GM12801 (cell line): ENCODE results near the gene ARPP21.

Source experiments
- TF ChIP-seq, protein P1 (sequence below): IDR thresholded peaks from one replicate; pipeline ENCODE4 v1.5.1; 2011; ENCODE audit warnings: control low read depth; ENCODE audit not compliant: insufficient read length; ENCODE audit errors: extremely low read depth

ARPP21 gene

DNA sequence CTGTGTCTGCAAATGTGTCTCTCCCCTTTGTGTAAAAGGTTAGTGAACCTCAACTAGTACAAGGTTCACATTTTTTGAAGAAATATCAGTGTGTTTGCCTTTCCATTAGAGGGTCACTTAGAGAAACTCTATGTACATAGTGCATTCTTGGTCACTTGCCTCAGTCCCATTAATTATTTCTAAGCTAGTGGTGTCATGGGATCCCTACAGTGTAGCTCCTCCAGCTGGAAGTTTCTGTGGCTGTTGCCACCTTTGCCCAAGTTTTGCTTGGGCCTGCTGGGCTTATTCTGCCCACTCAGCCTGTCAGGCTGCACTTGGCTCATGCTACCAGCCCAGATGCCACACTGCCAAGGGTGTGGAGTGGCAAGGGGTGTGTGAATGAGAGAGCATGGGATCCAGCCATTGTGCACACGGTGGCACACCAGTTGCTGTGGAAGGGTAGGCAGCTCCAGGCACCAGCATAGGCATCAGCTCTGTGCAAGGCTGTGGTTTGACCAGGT is 161.7 kb downstream of the ARPP21 start:
- TF ChIP-seq, protein P1, sequence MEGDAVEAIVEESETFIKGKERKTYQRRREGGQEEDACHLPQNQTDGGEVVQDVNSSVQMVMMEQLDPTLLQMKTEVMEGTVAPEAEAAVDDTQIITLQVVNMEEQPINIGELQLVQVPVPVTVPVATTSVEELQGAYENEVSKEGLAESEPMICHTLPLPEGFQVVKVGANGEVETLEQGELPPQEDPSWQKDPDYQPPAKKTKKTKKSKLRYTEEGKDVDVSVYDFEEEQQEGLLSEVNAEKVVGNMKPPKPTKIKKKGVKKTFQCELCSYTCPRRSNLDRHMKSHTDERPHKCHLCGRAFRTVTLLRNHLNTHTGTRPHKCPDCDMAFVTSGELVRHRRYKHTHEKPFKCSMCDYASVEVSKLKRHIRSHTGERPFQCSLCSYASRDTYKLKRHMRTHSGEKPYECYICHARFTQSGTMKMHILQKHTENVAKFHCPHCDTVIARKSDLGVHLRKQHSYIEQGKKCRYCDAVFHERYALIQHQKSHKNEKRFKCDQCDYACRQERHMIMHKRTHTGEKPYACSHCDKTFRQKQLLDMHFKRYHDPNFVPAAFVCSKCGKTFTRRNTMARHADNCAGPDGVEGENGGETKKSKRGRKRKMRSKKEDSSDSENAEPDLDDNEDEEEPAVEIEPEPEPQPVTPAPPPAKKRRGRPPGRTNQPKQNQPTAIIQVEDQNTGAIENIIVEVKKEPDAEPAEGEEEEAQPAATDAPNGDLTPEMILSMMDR = no peak

DNA sequence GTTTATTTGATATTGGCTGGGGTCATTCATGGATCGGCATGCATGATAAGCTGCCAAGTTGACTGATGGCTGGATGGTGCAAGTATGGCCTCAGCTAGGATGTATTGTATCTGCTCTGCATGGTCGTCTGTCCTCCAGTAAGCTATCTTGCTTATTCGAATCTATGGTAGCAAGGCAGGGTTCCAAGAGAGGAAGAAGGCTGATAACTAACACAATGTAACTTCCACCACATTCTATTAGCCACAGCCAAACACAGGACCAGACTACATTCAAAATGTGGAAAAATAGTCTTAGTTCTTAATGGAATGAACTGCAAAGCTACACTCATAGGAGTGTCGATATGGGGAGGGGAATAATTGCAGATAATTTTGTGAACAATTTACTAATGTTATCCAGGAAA is 175.2 kb downstream of the ARPP21 start:
- TF ChIP-seq, protein P1 = no peak

DNA sequence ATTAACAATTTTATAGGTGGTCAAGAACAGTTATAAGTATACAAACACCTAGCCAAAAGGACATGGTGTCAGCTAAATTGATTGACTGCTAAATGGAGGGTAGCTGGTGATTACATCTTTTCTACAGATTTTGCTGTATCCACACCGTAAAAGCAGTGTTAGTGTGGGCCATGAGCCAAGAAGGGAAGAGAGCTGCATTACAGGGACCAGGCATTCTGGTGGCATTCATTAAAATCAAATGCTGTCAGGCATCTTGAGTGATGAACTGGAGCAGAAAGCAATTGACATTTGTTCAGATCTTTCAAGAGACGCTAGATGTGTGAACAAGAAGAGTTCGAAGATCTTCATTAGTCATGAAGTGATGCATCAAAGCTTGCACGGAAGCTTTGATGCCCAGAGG is 177.9 kb downstream of the ARPP21 start:
- TF ChIP-seq, protein P1 = no peak

DNA sequence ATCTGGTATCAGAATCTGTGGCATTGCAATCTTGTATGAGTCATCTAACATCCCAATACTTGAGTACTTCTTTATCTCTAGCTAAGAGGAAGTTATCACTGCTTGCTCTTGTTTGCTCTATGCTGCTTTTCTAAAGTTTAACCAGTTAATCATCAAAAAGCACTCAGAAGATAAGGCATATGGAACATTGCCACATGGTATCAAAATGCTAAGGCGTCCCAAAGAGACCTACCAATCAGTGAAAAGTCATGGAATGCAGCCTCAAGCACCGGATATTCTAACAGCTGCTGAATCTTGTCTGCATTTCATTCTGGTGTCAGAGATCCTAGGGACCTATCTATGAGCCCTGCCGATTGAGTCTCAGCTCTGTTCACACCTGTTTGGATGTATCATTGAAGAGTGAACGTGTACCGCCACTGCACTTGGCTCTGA is 192.8 kb downstream of the ARPP21 start:
- TF ChIP-seq, protein P1 = no peak
